NCI-H146 (cell line): ENCODE results near the gene CERS5.

Source experiments
- DNase-seq: peaks from one replicate; lab custom pipeline; 2025; lab: John Stamatoyannopoulos, UW

CERS5 gene

GRCh38 chr12:50127546-50127945 is 39.6 kb downstream of the CERS5 start:
- DNase-seq, result no peak

DNA sequence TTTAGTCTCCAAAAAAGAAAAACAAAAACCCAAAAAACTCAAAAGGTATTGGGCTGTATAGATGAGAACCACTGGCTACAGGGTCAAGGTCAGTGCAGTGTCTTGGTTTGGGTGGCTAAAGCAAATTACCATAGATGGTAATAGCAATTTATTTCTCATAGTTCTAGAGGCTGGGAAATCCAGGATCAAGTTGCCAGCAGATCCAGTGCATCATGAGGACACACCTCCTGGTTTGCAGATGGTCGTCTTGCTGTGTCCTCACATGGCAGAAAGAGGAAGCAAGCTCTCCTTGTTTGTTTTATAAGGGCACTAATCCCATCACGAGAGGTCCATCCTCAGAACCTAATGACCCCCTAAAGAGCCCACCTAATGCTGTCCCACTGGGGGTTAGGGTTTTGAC is 44.0 kb downstream of the CERS5 start:
- DNase-seq, result no peak

DNA sequence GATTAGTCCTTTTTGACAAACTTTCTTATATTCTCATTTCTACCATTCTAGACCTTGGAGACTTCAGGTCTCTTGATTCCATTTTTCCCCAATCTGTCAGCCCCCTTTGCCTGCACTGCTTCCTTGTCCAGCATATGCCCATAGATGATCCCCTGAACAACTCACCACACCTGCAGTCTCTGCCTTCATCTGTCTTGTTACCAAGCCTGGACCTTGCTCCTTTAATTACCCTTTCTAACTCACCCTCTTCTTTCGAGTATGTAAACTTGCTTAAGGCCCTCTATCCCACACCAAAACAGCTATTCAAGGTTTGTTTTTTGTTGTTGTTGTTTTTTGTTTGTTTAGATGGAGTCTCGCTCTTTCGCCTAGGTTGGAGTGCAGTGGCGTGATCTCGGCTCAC is 45.5 kb downstream of the CERS5 start:
- no peak for DNase-seq

DNA sequence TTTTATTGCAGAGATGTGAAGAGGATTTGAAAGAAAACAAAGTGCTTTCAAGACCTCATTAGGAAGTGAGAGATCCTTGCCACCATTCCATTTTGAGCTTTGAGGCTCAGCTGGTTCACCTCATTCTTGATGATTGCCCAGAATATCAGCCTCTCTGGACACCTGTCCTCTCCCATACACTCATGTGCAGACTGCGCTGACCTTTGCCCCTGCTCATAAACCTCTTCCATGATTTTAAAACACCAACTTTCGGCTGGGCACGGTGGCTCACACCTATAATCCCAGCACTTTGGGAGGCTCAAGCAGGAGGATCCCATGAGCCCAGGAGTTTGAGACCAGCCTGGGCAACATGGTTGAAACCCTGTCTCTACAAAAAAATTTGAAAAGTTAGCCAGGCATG is 46.2 kb downstream of the CERS5 start:
- no peak for DNase-seq

DNA sequence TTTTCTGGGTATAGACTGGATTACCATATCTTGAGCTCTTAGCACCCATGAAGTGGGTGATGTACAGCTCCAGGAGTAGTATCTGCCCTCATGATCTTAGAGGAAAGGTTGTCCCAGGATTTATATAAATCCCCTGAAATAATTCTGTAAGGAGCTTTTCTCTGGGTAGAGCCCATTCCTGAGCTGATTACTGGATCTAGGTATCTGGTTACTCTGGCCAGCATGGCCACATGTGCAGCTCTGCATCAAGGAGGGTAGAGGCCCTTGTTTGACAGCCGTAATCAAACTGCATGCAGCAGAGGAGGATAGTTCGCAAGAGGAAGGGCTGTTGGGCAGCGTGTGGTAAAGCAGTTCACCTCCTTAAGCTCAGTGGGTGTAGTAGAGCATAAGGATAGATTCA is 46.6 kb downstream of the CERS5 start:
- DNase-seq, result no peak

- DNase-seq, result no peak
Measured at GRCh38 chr12:50119387-50119786, 47.8 kb downstream of the CERS5 start.

DNA sequence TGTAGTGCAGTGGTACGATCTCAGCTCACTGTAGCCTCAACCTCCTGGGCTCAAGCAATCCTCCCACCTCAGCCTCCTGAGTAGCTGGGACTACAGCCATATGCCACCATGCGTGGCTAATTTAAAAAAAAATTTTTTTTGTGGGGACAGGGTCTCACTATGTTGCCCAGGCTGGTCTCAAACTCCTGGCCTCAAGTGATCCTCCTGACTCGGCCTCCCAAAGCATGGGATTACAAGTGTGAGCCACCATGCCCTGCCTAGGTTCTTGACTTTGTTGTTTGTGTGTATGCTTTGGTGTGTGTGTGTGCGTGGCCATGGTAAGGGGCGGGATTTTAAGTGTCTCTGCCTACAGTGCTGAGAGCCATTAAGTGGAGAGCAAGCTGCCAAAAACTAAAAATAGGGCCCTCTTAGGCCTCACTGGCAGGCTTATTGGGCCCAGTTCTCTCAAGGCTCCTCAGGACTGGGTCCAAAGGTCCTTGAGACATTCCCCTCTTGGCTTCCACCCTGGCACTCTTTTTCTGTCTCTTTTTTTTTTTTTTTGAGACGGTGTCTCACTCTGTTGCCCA is 50.0 kb downstream of the CERS5 start:
- no peak for DNase-seq

DNA sequence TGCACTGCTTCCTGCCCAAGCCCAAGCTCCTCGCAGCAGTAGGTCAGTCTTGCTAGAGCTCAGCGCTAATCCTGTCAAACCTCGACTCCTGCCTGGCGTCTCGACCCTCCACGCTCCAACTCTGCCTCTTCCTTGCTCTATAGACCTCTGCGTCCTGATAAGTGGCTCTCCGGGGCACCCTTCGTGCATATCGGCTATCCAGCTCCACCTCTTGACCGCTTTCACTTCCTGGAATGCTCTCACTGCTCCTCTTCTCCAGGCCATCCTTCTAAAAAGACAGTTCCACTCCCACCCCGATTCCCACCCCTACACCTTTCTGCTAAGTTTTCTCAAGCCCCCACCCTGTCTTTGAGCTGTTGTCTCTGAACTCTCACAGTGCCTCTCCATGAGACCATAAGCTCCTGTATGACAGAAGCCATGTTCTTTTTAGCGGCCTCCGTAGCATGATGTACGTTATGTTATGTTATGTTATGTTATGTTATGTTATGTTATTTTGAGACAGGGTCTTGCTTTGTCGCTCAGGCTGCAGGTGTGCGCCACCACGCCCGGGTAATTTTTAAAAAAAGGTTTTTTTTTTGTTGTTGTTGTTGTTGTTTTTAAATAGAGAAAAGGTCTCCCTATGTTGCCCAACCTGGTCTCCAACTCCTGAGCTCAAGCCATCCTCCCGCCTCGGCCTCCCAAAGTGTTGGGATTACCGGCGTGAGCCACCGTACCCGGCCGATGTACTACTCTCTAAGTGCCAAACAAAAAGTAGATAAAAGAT is 54.5 kb downstream of the CERS5 start:
- DNase-seq, result peak; percentile 81

GRCh38 chr12:50111693-50112455 is 55.3 kb downstream of the CERS5 start, which contains the start of gene COX14:
COX14 (plus strand) TSS chr12:50112236; CDS start chr12:50120044, 7,808 bp downstream.
- DNase-seq, result peak; percentile 100

DNA sequence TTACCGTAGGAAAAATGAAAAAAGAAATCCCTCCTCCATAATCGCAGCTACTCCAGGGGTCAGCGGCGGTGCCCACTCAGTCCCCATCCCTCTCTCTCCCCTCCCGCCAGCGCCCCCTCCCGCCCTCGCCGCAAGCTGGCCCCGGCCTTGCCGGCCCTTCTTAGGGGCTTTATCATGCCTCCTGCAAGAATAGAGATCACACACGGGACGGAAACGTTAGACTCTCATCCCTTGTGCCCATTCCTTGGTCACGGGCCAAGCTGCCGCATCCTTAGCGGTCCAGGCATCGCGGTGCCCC is 55.8 kb downstream of the CERS5 start:
- DNase-seq, result no peak

DNA sequence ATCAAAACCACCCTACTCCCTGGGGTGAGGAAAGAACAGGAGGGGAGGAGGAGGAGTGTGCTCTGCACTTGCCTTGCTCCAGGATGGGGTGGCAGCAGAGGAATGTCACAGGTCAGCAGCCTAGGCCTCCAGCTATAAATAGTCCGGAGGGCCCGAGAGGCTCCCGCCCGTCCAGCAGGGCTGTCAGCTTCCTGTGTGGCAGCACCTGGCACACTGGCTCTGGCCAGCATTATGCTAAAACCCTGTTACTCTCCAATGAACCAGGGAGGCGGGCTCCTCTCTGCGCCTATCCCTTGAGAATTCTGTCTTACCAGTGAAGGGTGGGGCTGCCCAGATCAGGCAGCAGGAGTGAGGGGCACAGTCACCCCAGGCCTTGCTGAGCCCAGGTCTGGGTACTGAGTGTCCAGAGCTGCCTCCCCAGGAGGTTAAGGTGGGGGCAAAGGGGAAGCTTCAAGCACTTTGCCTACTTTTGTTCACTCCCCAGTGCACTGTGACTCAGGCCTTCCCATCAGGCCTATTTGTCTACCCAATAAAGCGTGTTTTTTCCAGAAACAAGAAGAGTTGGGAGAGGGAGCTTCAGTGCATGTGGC is 56.3 kb downstream of the CERS5 start:
- peak; percentile 64 for DNase-seq

- no peak for DNase-seq
Measured at GRCh38 chr12:50110127-50110761, 56.9 kb downstream of the CERS5 start.

GRCh38 chr12:50109319-50109718 is 57.9 kb downstream of the CERS5 start:
- DNase-seq, result no peak

DNA sequence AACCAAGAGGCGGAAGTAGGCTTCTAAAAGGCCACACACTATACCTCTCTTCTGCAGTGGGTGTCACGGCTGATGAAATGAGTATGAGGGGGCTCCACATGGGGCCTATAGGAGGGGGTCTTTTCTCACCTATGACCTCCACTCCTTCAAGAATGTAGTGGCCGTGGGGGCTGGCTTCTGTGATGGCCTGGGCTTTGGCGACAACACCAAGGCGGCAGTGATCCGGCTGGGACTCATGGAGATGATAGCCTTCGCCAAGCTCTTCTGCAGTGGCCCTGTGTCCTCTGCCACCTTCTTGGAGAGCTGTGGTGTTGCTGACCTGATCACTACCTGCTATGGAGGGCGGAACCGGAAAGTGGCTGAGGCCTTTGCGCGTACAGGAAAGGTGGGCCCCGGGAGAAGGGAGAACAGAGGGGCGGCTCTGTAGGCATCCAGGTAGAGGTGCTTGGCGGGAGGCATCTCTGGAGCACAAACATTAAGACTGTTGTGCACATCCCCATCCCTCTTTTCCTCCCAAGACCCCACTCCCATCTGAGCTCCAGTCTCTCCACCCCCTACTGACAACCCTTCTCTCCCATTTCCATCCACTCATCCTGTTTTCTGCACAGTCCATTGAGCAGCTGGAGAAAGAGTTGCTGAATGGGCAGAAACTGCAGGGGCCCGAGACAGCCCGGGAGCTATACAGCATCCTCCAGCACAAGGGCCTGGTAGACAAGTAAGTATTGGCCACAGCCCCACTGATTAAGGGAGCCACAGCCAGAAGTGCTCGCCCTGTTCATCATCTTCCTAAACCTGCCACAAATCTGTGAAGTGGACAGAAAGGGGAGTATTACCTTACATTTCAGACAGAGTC is 59.5 kb downstream of the CERS5 start:
- DNase-seq, result no peak

GRCh38 chr12:50106907-50107306 is 60.3 kb downstream of the CERS5 start:
- no peak for DNase-seq

GRCh38 chr12:50105913-50106450 is 61.2 kb downstream of the CERS5 start:
- DNase-seq, result no peak

GRCh38 chr12:50104417-50105366 is 62.5 kb downstream of the CERS5 start:
- peak; percentile 15 for DNase-seq

DNA sequence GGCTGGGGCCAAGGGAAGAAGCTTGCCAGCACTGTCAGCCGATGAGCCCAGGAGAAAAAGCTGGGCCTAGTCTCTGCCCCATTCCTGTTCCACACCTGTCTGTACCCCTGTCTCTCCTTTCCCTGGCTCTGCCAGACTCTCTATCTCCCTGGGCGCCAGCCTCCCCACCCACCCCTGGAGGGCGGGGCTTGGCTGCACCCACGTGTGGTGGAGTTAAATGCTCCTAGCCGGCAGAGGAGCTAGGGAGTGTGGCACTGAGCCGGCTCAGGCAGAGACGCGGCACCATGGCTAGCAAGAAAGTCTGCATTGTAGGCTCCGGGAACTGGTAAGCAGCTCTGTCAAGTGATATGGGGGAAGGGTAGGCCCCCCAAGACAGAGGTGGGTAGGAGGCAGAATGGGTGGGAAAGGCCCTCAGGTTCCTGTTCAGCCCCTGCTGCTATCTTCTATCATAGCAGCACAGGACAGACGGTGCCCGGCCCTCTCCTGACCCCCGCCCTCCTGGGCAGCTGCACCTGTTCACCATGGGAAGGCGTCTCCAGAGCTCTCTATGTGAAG is 63.3 kb downstream of the CERS5 start, which contains the start of gene GPD1:
Gene GPD1, plus strand, starts transcription at position 242 of the 555 bp plus-strand sequence. Its CDS starts 43 bp downstream, at position 285.
- peak; percentile 84 for DNase-seq

GRCh38 chr12:50103351-50103750 is 63.8 kb downstream of the CERS5 start:
- DNase-seq, result no peak
